ENCODE data around the gene NTMT1.

NTMT1 gene

DNA sequence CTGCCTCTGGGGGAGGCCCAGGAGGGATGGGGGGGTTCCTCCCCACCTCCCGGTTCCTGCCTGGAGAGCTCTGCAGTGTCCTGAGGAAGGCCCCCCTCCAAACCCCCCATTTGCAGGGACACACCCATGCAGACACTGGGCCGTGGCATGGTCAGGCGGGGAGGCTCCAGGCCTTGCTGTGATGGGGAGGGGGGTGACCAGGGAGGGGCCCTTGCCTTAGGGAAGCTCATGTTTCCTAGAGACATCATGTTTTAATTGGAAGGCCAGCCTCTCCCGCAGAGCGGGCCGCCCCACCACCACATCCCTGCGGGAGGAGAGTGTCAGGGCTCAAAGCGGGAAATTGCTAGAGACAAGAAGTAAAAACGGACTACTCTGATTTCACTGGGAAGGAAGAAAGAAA is 51.5 kb downstream of the NTMT1 start:
- H3K9ac ChIP-seq (ENCODE audit: low read length): no peak overlapping the region
- no peaks in the 10 kb centered on the region for H3K9me3 ChIP-seq (ENCODE audit: low read length)
- peaks cover 8 to 20% of the 10 kb centered on the region in 2 donors for H3K27me3 ChIP-seq (ENCODE audit: control insufficient read depth in 1 of 2, insufficient read depth in 2 of 2, low read length in 2 of 2)
- no peak overlapping the region for H3K27ac ChIP-seq (ENCODE audit: low read depth, low read length)
- H3K36me3 ChIP-seq (ENCODE audit: insufficient read depth, low read length): no peaks in the 10 kb centered on the region
- H3K4me1 ChIP-seq (ENCODE audit: insufficient read depth, low read length): no peaks in the 10 kb centered on the region
- no peak overlapping the region for H3K4me3 ChIP-seq (ENCODE audit: low read depth in 1 of 2, low read length in 2 of 2)

DNA sequence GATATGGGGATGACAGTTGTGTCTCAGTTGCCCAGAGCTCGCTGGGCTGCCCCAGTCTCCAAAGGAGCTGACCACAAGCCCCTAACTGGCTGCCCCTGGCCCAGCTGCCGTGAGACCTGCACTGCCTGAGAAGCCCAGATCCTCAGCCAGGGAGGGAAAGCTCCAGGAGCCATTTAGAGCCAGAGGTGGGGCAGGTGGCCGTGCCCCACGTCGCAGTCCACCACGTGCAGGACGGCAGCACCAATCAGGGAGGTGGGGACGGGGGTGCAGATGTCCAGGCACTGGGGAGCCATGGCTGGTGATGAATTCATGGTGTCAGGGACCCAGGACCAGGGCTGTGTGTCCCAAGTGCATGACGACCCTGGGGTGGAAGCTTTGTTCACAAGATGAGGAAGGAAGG is 52.9 kb downstream of the NTMT1 start:
- no peak overlapping the region for H3K27ac ChIP-seq (ENCODE audit: low read depth, low read length)
- no peaks in the 10 kb centered on the region for H3K36me3 ChIP-seq (ENCODE audit: insufficient read depth, low read length)
- no peaks in the 10 kb centered on the region for H3K4me1 ChIP-seq (ENCODE audit: insufficient read depth, low read length)
- H3K9ac ChIP-seq (ENCODE audit: low read length): no peak overlapping the region
- no peak overlapping the region for H3K4me3 ChIP-seq (ENCODE audit: low read depth in 1 of 2, low read length in 2 of 2)
- peaks cover 8 to 21% of the 10 kb centered on the region in 2 donors for H3K27me3 ChIP-seq (ENCODE audit: control insufficient read depth in 1 of 2, insufficient read depth in 2 of 2, low read length in 2 of 2)
- no peaks in the 10 kb centered on the region for H3K9me3 ChIP-seq (ENCODE audit: low read length)

GRCh38 chr9:129679537-129679936 is 53.6 kb downstream of the NTMT1 start:
- Histone ChIP-seq H3K4me3 (ENCODE audit: low read depth in 1 of 2, low read length in 2 of 2) (no peak overlapping the region), H3K9ac (ENCODE audit: low read length) (no peak overlapping the region), H3K27me3 (ENCODE audit: control insufficient read depth in 1 of 2, insufficient read depth in 2 of 2, low read length in 2 of 2) (peaks cover 8 to 21% of the 10 kb centered on the region in 2 donors), H3K36me3 (ENCODE audit: insufficient read depth, low read length) (no peaks in the 10 kb centered on the region), H3K9me3 (ENCODE audit: low read length) (no peaks in the 10 kb centered on the region), H3K4me1 (ENCODE audit: insufficient read depth, low read length) (no peaks in the 10 kb centered on the region), H3K27ac (ENCODE audit: low read depth, low read length) (no peak overlapping the region)

DNA sequence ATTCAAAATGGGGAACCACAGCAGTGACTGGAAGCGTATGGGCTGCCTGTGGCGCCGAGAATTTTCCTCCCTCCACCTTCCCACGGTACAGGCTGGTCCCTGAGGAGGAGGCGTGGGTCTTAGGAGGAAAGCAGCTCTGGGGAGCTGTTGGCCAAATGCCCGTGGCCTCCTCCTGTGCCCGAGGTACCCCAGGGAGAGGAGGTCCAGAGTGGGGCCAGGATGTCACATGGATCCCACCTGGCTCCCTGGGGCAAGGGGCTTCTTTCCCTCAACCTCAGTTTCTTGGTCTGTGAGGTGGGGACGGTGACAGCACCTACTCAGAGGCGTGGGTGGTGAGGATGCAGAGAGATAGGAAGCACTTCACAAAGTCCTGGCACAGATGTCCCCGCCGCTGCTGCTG is 56.0 kb downstream of the NTMT1 start:
- Histone ChIP-seq H3K9me3 (ENCODE audit: low read length) (no peaks in the 10 kb centered on the region), H3K9ac (ENCODE audit: low read length) (no peak overlapping the region), H3K27ac (ENCODE audit: low read depth, low read length) (no peak overlapping the region), H3K36me3 (ENCODE audit: insufficient read depth, low read length) (no peaks in the 10 kb centered on the region), H3K4me1 (ENCODE audit: insufficient read depth, low read length) (no peaks in the 10 kb centered on the region), H3K27me3 (ENCODE audit: control insufficient read depth in 1 of 2, insufficient read depth in 2 of 2, low read length in 2 of 2) (peaks cover 0 to 8% of the 10 kb centered on the region in 2 donors), H3K4me3 (ENCODE audit: low read depth in 1 of 2, low read length in 2 of 2) (no peak overlapping the region)

- H3K27me3 ChIP-seq (ENCODE audit: control insufficient read depth in 1 of 2, insufficient read depth in 2 of 2, low read length in 2 of 2): peaks cover 0 to 6% of the 10 kb centered on the region in 2 donors
- H3K4me3 ChIP-seq (ENCODE audit: low read depth in 1 of 2, low read length in 2 of 2): no peak overlapping the region
- H3K9me3 ChIP-seq (ENCODE audit: low read length): no peaks in the 10 kb centered on the region
- H3K27ac ChIP-seq (ENCODE audit: low read depth, low read length): no peak overlapping the region
- no peak overlapping the region for H3K9ac ChIP-seq (ENCODE audit: low read length)
- no peaks in the 10 kb centered on the region for H3K4me1 ChIP-seq (ENCODE audit: insufficient read depth, low read length)
- H3K36me3 ChIP-seq (ENCODE audit: insufficient read depth, low read length): no peaks in the 10 kb centered on the region
Observed at GRCh38 chr9:129682381-129682780, 56.4 kb downstream of the NTMT1 start.

DNA sequence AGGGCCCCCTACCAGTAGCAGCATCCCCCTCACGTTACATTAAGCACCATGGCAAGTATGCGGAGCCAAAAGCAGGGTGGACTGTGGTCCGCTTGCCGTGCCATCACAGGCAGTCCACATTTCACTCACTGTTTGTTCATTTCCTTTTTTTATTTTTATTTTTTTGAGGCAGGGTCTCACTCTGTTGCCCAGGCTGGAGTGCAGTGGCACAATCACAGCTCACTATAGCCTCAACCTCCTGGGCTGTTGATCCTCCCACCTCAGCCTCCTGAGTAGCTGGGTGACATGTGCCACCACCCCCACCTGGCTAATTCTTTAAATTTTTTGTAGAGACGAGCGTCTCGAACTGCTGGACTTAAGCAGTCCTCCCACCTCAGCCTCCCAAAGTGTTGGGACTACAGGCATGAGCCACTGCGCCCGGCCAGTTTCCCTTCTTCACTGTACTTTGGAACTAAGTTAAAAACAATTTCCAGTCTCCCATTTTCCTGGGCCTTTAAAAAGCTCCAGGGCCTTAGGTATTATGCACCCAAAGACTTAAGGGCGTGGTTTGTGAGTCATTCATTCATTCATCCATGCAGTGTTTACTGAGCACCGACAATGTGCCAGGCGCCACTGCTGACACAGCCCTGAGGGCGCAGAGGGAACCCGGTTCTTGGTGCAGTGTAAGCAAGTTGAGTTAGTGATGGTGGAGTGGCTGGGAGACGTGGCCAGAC is 59.4 kb downstream of the NTMT1 start:
- H3K4me3 ChIP-seq (ENCODE audit: low read depth in 1 of 2, low read length in 2 of 2): no peak overlapping the region
- no peak overlapping the region for H3K27ac ChIP-seq (ENCODE audit: low read depth, low read length)
- peaks cover 0 to 6% of the 10 kb centered on the region in 2 donors for H3K27me3 ChIP-seq (ENCODE audit: control insufficient read depth in 1 of 2, insufficient read depth in 2 of 2, low read length in 2 of 2)
- no peak overlapping the region for H3K9ac ChIP-seq (ENCODE audit: low read length)
- no peaks in the 10 kb centered on the region for H3K4me1 ChIP-seq (ENCODE audit: insufficient read depth, low read length)
- H3K9me3 ChIP-seq (ENCODE audit: low read length): no peaks in the 10 kb centered on the region
- H3K36me3 ChIP-seq (ENCODE audit: insufficient read depth, low read length): no peaks in the 10 kb centered on the region

Data from muscle layer of colon (tissue), 2 donors.